Activated T-helper 1 cell treated with anti-CD3 and anti-CD28 coated beads, Interleukin-2, amount 50 U/mL, for 16 hours (primary cell): Measurements from ENCODE around the gene ECM2.
"Not testable (repeated sequence)": the region's sequence is repeated elsewhere in the genome, so short reads cannot be mapped to it uniquely, and the experiment has no call there.

Experiments
- DNase-seq, 2 donors: peaks; one replicate each; pipeline ENCODE4 v3.0.0-alpha.2; 2020; ENCODE audit warnings: low read depth in 1 of 2, low spot score in 1 of 2

Gene ECM2

GRCh38 chr9:92535940-92536850 is at the start of gene ECM2:
Gene ECM2 (minus strand): TSS chr9:92535990. CDS start chr9:92522866, 13,124 bp downstream.
- DNase-seq = no peak

GRCh38 chr9:92576175-92576574 is 40.4 kb upstream of the ECM2 start:
- DNase-seq = no peak

GRCh38 chr9:92573612-92574011 is 37.8 kb upstream of the ECM2 start:
- not testable (repeated sequence) for DNase-seq

- DNase-seq = not testable (repeated sequence)
These were observed 36.1 kb upstream of the ECM2 start for GRCh38 chr9:92571871-92572270.

GRCh38 chr9:92564982-92565381 is 29.2 kb upstream of the ECM2 start:
- no peak for DNase-seq

GRCh38 chr9:92564504-92564903 is 28.7 kb upstream of the ECM2 start:
- DNase-seq = no peak

GRCh38 chr9:92563116-92564100 is 27.6 kb upstream of the ECM2 start:
- no peak for DNase-seq

GRCh38 chr9:92562461-92562967 is 26.7 kb upstream of the ECM2 start:
- no peak for DNase-seq

GRCh38 chr9:92561374-92562330 is 25.9 kb upstream of the ECM2 start:
- DNase-seq = no peak

GRCh38 chr9:92558612-92559374 is 23.0 kb upstream of the ECM2 start:
- DNase-seq = no peak

- DNase-seq = no peak
These were observed 15.0 kb upstream of the ECM2 start for GRCh38 chr9:92550765-92551164.

- no peak for DNase-seq
These were observed 11.6 kb upstream of the ECM2 start for GRCh38 chr9:92547356-92547755.

- no peak for DNase-seq
These were observed 9.3 kb upstream of the ECM2 start for GRCh38 chr9:92545002-92545510.

- no peak for DNase-seq
These were observed 8.2 kb upstream of the ECM2 start for GRCh38 chr9:92543972-92544371.

GRCh38 chr9:92538541-92538940 is 2.8 kb upstream of the ECM2 start:
- DNase-seq = no peak

- no peak for DNase-seq
These were observed 1.1 kb downstream of the ECM2 start for GRCh38 chr9:92534674-92535073.

GRCh38 chr9:92534204-92534603 is 1.6 kb downstream of the ECM2 start:
- no peak for DNase-seq

- DNase-seq = no peak
These were observed 4.9 kb downstream of the ECM2 start for GRCh38 chr9:92530893-92531292.

- no peak for DNase-seq
These were observed 6.7 kb downstream of the ECM2 start for GRCh38 chr9:92529124-92529523.

GRCh38 chr9:92528522-92528849 is 7.3 kb downstream of the ECM2 start:
- DNase-seq = no peak
